ENCODE data around the gene ZNF579. TPM values are rescaled to one million over a fixed set of nuclear protein-coding genes. Genes with fewer than 3 reads are reported as not detected.
A peak's percentile ranks its signal among the peaks of the same experiment; 100 is the strongest.

Gene ZNF579
- total RNA-seq, 2 experiments from 2014 or later, result 7.2 to 7.5 TPM

DNA sequence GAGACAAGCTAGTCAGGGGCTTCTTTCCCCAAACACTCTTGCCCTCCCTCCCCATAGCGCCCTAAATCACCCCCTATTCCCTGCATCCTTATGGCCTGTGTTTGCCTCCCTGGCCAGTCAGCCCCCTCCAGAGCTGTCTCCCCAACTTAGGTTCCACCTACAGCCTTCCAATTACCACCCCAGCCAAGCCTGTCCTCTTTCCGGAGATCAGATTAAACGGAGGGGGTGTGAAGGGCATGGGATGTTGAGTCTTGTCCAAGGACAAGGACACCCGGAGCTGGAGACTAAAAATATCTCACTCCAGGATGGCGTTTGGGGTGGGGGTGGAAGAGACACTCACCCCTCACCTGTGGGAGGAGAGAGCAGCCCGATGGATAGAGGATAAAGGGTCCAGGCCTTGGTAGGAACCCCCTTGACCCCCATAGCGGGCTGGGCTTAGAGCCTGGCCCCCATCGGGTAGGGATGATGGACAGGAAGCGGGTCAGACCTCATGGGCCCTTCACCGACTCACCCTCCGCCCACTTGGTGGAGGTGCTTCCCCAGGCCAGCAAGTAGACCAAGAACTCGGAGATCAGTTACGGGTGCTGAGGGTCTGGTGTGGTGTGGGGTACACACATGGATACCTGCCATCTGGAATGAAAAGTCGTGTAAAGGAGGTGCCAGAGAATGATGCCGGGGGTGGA, 30.8 kb upstream of the ZNF579 start:
- Mint-ChIP-seq H3K4me1 (peaks cover 39% of the 10 kb centered on the region), H3K27me3 (no peaks in the 10 kb centered on the region), H3K27ac (peak overlapping the region; percentile 24), H3K4me3 (no peak overlapping the region), H3K9me3 (ENCODE audit: low read depth) (no peaks in the 10 kb centered on the region), H3K36me3 (ENCODE audit: low read depth) (peaks cover 30% of the 10 kb centered on the region)
- DNase-seq, result no peak
- ChIA-PET CTCF (interaction anchor here (1.4 kb wide), 1 partner anchor 46 kb away, joined by 3 read pairs; no protein-coding TSS in a partner anchor), POLR2A (no interaction called here)
- ATAC-seq, result no peak
- intact Hi-C loops (cut with DNase I, micrococcal nuclease), result no loop called here

DNA sequence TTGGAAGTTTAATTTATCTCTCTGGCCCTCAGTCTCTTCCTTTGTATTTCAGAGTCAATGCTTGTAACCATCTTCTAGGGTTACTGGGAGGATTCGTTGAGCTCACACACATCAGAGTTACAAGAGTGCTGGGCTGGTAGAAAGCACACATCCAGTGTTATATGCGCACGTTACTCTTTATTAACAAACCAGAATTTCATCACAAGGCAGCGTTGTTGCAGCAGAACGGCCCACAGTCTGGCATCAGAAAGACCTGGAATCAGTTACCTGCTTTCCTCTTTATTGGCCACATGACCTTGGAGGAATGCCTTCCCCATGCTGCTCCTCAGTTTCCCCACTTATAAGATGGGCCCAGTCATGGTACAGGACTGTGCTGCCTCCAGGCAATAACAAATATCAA, 28.7 kb upstream of the ZNF579 start:
- Mint-ChIP-seq H3K9me3 (ENCODE audit: low read depth) (no peaks in the 10 kb centered on the region), H3K36me3 (ENCODE audit: low read depth) (peaks cover 29% of the 10 kb centered on the region), H3K4me1 (peaks cover 51% of the 10 kb centered on the region), H3K27me3 (no peaks in the 10 kb centered on the region), H3K4me3 (no peak overlapping the region), H3K27ac (no peak overlapping the region)
- DNase-seq, result no peak
- POLR2A ChIA-PET, result no interaction called here
- CTCF ChIA-PET, result interaction anchor here (1.2 to 2.9 kb wide), 2 partner anchors 23 to 468 kb away, joined by 4 to 9 read pairs; no protein-coding TSS in a partner anchor
- ATAC-seq, result no peak
- intact Hi-C loops (cut with DNase I, micrococcal nuclease), result loop anchor here (5.0 to 10.0 kb wide), 2 partner anchors 33 to 445 kb away; partner anchors contain the start of genes DNAAF3 (in 1 of the 2), ZNF580 (in 1 of the 2) and ZNF581 (in 1 of the 2)

DNA sequence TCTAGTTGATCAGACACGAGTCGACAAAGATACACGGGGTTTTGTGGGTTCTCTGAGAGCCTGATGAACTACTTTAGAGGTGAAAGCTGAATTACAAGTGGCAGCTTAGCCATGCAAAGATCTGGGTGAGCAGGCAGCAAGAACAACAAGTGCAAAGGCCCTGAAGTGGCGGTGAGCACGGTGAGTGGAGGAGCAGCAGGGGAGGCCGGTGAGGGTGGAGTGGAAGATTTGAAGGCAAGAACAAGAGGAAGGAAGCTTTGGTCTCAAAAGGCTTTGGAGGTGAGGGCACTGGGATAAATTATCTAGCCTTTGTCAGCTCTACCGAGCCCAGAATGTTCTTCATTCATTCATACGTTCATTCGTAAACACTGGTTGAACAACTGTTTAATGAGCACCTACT, 26.2 kb upstream of the ZNF579 start:
- no peaks in the 10 kb centered on the region for H3K9me3 Mint-ChIP-seq (ENCODE audit: low read depth)
- H3K36me3 Mint-ChIP-seq (ENCODE audit: low read depth), result peaks cover 32% of the 10 kb centered on the region
- H3K27me3 Mint-ChIP-seq, result no peaks in the 10 kb centered on the region
- no peak for DNase-seq
- H3K27ac Mint-ChIP-seq, result peak overlapping the region; percentile 92
- intact Hi-C loops (cut with DNase I, micrococcal nuclease), result loop anchor here (1.0 to 10.0 kb wide), 4 partner anchors 14 to 442 kb away; partner anchors contain the start of genes DNAAF3 (in 1 of the 2), ZNF580 (in 1 of the 2) and ZNF581 (in 1 of the 2)
- H3K4me1 Mint-ChIP-seq, result peaks cover 55% of the 10 kb centered on the region
- no peak for ATAC-seq
- peak overlapping the region; percentile 88 for H3K4me3 Mint-ChIP-seq
- ChIA-PET CTCF (interaction anchor here (0.6 to 4.1 kb wide), 23 partner anchors 10 to 267 kb away, joined by 3 to 33 read pairs (median 4); partner anchors contain the start of genes KMT5C, ZNF628 and ZNF784), POLR2A (interaction anchor here (1.1 to 1.6 kb wide), 2 partner anchors 14 to 1158 kb away, joined by 4 read pairs; partner anchors contain the start of gene LENG8)

DNA sequence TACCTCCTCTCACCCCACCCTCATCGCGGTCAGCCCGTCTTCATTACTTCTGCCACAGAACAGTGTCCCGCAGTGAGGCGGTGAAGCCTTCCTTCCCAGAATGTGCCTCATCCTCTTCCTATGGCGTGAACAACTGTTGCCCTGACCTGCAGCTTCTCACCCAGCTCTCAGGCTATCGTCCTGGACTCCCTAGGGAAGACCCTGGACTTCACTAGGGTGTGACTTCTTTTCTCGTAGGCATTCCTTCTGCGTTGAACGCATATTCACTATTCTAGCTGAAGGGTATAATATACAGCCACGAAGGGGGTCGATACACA, 25.8 kb upstream of the ZNF579 start:
- Mint-ChIP-seq H3K27ac (peak overlapping the region; percentile 92), H3K4me1 (peaks cover 55% of the 10 kb centered on the region), H3K36me3 (ENCODE audit: low read depth) (peaks cover 34% of the 10 kb centered on the region), H3K4me3 (peak overlapping the region; percentile 88), H3K9me3 (ENCODE audit: low read depth) (no peaks in the 10 kb centered on the region), H3K27me3 (no peaks in the 10 kb centered on the region)
- ChIA-PET CTCF (interaction anchor here (0.6 to 4.1 kb wide), 24 partner anchors 9 to 267 kb away, joined by 3 to 33 read pairs (median 4); partner anchors contain the start of genes KMT5C, ZNF628 and ZNF784), POLR2A (interaction anchor here (1.1 to 1.6 kb wide), 2 partner anchors 14 to 1158 kb away, joined by 4 read pairs; partner anchors contain the start of gene LENG8)
- DNase-seq, result no peak
- no peak for ATAC-seq
- intact Hi-C loops (cut with DNase I, micrococcal nuclease), result loop anchor here (1.0 to 10.0 kb wide), 4 partner anchors 14 to 442 kb away; partner anchors contain the start of genes DNAAF3 (in 1 of the 2), ZNF580 (in 1 of the 2) and ZNF581 (in 1 of the 2)

DNA sequence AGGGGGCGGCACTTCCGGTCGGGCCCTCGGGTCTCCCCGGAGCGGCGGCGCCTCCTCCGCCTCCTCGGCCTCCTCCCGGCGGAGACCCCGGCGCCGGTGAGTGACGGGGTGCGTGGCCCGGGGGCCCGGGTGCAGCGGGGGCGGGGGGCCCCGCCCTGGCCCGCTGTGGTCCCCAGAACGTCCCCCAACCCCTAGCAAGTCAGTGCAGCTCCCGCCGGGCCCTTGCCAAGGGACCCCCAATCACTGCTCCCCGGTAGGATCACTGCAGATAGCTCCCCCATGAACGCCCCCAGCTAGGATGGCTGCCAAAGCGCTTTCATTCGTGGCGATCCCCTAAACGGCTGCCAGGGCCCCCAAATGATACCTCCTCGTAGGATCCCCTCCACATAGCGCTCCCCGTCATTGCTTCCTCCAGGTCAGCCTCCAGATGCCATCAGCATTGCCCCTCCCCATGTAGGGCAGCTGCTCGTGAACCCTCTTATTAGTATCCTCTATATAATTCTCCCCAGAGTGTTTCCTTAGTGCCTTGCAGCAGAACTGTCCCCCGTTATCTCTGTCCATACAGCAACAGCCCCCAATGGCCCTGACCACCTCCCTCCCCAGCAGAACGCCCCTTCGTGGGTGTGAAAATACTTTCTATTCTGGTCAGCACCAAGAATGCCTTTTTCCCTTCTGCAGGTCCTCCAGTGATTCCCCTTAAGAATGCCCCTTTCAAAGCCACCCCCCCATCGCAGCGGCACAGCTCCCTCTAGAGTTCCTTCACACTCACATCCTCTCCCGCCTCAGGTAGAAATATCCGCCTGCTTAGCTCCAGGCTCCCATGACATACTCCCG, 25.2 kb upstream of the ZNF579 start, which contains the start of gene ZNF865:
Gene ZNF865 (plus strand): TSS at position 11 of the 834 bp plus-strand sequence. CDS start 7,972 bp downstream, outside the sequence.
- intact Hi-C loops (cut with DNase I, micrococcal nuclease), result loop anchor here (1.0 to 10.0 kb wide), 18 partner anchors 15 to 1469 kb away; partner anchors contain the start of genes CNOT3 (in 1 of the 2), DNAAF3 (in 1 of the 2), ISOC2 (in 1 of the 2) and KMT5C (in 1 of the 2)
- Mint-ChIP-seq H3K9me3 (ENCODE audit: low read depth) (no peaks in the 10 kb centered on the region), H3K4me3 (peak within 1 kb of the TSS; percentile 88), H3K27ac (peak within 1 kb of the TSS; percentile 96), H3K36me3 (ENCODE audit: low read depth) (peaks cover 34% of the 10 kb centered on the region), H3K4me1 (peaks cover 60% of the 10 kb centered on the region), H3K27me3 (no peaks in the 10 kb centered on the region)
- ChIA-PET POLR2A (interaction anchor here (1.1 to 1.6 kb wide), 2 partner anchors 15 to 1157 kb away, joined by 4 read pairs; partner anchors contain the start of gene LENG8), CTCF (interaction anchor here (0.6 to 4.1 kb wide), 26 partner anchors 9 to 669 kb away, joined by 3 to 33 read pairs (median 4); partner anchors contain the start of genes KMT5C, ZNF628 and ZNF784)
- peak; percentile 46 for ATAC-seq
- DNase-seq, result peak; percentile 88

DNA sequence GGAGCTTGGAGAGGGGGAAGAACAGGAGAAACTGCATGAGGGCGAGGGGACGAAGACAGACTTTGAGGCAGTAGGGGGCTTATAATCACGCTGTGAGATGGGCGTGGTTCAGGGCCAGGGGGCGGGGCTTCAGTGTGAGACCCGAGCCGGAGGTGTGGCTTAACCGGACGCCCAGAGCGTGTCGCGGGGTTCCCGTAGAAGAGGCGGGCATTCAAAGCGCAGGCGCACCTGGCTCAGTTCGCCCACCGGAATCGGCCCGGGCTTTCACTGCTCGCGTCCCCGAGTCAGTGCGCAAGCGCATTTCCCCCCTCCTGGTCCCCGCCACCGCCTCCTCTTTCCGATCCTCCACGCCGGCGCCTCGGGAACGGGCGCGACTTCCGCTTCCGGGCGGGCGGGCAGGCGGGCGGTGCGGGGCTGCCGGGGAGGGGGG, 24.6 kb upstream of the ZNF579 start:
- Mint-ChIP-seq H3K4me1 (peaks cover 57% of the 10 kb centered on the region), H3K27ac (peak overlapping the region; percentile 96), H3K4me3 (peak overlapping the region; percentile 88), H3K27me3 (no peaks in the 10 kb centered on the region), H3K36me3 (ENCODE audit: low read depth) (peaks cover 34% of the 10 kb centered on the region), H3K9me3 (ENCODE audit: low read depth) (no peaks in the 10 kb centered on the region)
- ATAC-seq (peak; percentile 87), DNase-seq (peak; percentile 100)
- ChIA-PET CTCF (interaction anchor here (0.6 to 4.1 kb wide), 9 partner anchors 15 to 669 kb away, joined by 3 to 33 read pairs (median 10); partner anchors contain the start of genes KMT5C and ZNF784), POLR2A (no interaction called here)
- intact Hi-C loops (cut with DNase I, micrococcal nuclease), result loop anchor here (1.0 to 10.0 kb wide), 16 partner anchors 18 to 1468 kb away; partner anchors contain the start of genes CNOT3 (in 1 of the 2), DNAAF3 (in 1 of the 2), ISOC2 (in 1 of the 2) and KMT5C (in 1 of the 2)

DNA sequence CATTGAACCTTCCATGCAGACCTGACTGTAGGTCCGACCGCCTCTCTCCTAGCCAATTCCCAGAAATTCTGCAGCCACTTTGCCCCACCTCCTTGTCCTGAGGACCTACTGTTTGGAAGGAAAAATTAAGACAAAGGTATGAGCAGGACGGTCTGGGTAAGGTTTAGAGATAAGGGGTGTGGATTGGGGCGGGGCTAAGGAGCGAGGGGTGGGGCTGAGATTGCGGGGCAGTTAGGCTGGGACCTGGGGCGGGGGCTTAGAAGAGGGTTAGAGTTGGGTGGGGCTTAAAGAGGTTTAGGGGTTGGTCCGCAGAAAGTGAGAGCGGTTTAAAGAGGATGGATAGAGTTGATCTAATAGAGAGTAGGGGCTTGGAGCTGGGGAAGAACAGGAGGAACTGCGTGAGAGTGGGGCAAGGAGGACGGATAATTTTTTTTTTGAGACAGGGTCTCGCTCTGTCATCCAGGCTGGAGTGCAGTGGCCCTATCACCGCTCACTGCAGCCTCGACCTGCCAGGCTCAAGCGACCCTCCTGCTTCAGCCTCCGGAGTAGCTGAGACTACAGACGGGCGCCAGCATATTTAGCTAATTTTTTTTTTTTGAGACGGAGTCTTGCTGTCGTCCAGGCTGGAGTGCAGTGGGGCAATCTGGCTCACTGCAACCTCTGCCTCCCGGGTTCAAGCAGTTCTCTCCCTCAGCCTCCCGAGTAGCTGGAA, 23.1 kb upstream of the ZNF579 start:
- no peak for ATAC-seq
- POLR2A ChIA-PET, result no interaction called here
- no peaks in the 10 kb centered on the region for H3K9me3 Mint-ChIP-seq (ENCODE audit: low read depth)
- H3K27ac Mint-ChIP-seq, result peak overlapping the region; percentile 96
- peaks cover 26% of the 10 kb centered on the region for H3K36me3 Mint-ChIP-seq (ENCODE audit: low read depth)
- H3K4me1 Mint-ChIP-seq, result peaks cover 50% of the 10 kb centered on the region
- peak; percentile 36 for DNase-seq
- intact Hi-C loops (cut with DNase I, micrococcal nuclease), result loop anchor here in 1 of 2 experiments (10.0 kb wide), 1 partner anchor 439 kb away; the partner anchor contains the start of gene DNAAF3
- peak overlapping the region; percentile 30 for H3K4me3 Mint-ChIP-seq
- CTCF ChIA-PET, result interaction anchor here (0.8 to 4.1 kb wide), 3 partner anchors 18 to 28 kb away, joined by 3 to 33 read pairs (median 3); no protein-coding TSS in a partner anchor
- no peaks in the 10 kb centered on the region for H3K27me3 Mint-ChIP-seq

DNA sequence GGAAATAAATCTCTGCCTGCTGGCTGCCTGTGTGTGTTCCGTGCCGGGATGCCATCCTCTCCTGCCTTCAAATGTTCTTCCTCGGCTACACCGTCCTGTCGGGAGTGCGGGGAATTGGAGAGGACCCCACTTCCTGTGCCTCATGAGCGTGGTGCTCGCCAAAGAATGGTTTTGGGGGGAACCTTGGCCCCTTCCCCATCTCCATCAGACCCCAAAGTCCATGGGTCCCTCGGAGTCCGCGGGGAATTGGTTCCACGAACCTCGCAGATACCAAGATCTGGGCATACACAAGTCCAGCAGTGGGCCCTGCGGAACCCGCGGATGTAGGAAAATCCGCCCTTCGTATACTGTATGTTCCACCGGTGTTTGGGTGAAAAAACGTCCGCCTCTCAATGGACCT, 22.5 kb upstream of the ZNF579 start:
- DNase-seq, result no peak
- CTCF ChIA-PET, result no interaction called here
- no peaks in the 10 kb centered on the region for H3K27me3 Mint-ChIP-seq
- no peak for ATAC-seq
- intact Hi-C loops (cut with DNase I, micrococcal nuclease), result loop anchor here in 1 of 2 experiments (10.0 kb wide), 1 partner anchor 438 kb away; the partner anchor contains the start of gene DNAAF3
- no peaks in the 10 kb centered on the region for H3K9me3 Mint-ChIP-seq (ENCODE audit: low read depth)
- H3K36me3 Mint-ChIP-seq (ENCODE audit: low read depth), result peaks cover 27% of the 10 kb centered on the region
- peak overlapping the region; percentile 30 for H3K4me3 Mint-ChIP-seq
- POLR2A ChIA-PET, result no interaction called here
- H3K4me1 Mint-ChIP-seq, result peaks cover 49% of the 10 kb centered on the region
- no peak overlapping the region for H3K27ac Mint-ChIP-seq

DNA sequence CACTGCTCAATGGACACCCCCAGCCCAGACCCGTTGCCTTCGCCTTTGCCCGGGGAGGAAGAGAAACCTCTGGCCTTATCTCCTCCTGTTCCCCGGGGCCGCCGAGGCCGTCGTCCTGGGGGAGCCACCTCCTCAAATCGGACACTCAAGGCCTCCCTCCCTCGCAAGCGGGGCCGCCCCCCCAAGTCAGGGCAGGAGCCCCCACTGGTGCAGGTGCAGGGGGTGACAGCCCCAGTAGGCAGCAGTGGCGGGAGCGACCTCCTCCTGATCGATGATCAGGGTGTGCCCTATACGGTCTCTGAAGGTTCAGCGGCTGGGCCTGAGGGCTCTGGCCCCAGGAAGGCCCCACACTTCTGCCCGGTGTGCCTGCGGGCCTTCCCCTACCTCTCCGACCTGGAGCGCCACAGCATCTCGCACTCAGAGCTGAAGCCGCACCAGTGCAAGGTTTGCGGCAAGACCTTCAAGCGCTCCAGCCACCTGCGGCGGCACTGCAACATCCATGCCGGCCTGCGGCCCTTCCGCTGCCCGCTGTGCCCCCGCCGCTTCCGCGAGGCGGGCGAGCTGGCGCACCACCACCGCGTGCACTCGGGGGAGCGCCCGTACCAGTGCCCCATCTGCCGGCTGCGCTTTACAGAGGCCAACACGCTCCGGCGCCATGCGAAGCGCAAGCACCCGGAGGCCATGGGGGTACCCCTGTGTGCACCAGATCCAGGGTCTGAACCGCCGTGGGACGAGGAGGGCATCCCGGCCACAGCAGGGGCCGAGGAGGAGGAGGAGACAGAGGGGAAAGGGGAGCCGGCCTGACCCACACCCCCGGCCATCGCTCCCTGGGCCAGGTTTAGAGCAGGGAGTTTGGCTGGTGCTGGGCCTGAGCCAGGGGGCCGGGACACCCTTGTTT, 21.7 kb upstream of the ZNF579 start:
- Mint-ChIP-seq H3K27ac (no peak overlapping the region), H3K9me3 (ENCODE audit: low read depth) (no peaks in the 10 kb centered on the region), H3K36me3 (ENCODE audit: low read depth) (peaks cover 25% of the 10 kb centered on the region), H3K4me3 (no peak overlapping the region), H3K27me3 (no peaks in the 10 kb centered on the region), H3K4me1 (peaks cover 44% of the 10 kb centered on the region)
- DNase-seq, result no peak
- no peak for ATAC-seq
- ChIA-PET CTCF (no interaction called here), POLR2A (interaction anchor here (0.7 kb wide), 1 partner anchor 201 kb away, joined by 3 read pairs; no protein-coding TSS in a partner anchor)
- intact Hi-C loops (cut with DNase I, micrococcal nuclease), result loop anchor here in 1 of 2 experiments (10.0 kb wide), 1 partner anchor 438 kb away; the partner anchor contains the start of gene DNAAF3
